ENCODE results near the gene CEND1.

GRCh38 chr11:808427-809286 lies 18.8 kb upstream of the CEND1 start:
- TF ChIP-seq CTCF (IDR thresholded peaks at IDR 0.05; ENCODE audit: low read depth, low read length) = no peak
- no peak for TF ChIP-seq MAX (IDR thresholded peaks at IDR 0.05; ENCODE audit: low read depth, low read length)
- TF ChIP-seq POLR2A (IDR thresholded peaks at IDR 0.05; ENCODE audit: extremely low read depth, insufficient read length) = no peak
- no peak; the same call in 1 of the 2 replicates for TF ChIP-seq MYC (IDR thresholded peaks at IDR 0.05; ENCODE audit: low read depth, low read length)
